ENCODE results near the gene NPPC.

- TF ChIP-seq, protein P1, sequence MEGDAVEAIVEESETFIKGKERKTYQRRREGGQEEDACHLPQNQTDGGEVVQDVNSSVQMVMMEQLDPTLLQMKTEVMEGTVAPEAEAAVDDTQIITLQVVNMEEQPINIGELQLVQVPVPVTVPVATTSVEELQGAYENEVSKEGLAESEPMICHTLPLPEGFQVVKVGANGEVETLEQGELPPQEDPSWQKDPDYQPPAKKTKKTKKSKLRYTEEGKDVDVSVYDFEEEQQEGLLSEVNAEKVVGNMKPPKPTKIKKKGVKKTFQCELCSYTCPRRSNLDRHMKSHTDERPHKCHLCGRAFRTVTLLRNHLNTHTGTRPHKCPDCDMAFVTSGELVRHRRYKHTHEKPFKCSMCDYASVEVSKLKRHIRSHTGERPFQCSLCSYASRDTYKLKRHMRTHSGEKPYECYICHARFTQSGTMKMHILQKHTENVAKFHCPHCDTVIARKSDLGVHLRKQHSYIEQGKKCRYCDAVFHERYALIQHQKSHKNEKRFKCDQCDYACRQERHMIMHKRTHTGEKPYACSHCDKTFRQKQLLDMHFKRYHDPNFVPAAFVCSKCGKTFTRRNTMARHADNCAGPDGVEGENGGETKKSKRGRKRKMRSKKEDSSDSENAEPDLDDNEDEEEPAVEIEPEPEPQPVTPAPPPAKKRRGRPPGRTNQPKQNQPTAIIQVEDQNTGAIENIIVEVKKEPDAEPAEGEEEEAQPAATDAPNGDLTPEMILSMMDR (tag by site-specific recombination; IDR thresholded peaks at IDR 0.05): peak; percentile 54; the same call in 1 of the 2 replicates
- no peak for TF ChIP-seq HOXC10 (CRISPR knock-in tag; IDR thresholded peaks at IDR 0.05)
- no peak for TF ChIP-seq REST (tag by site-specific recombination; IDR thresholded peaks at IDR 0.05)
- TF ChIP-seq ZNF549 (tag by site-specific recombination; IDR thresholded peaks at IDR 0.05): no peak
- TF ChIP-seq YY1 (tag by site-specific recombination; IDR thresholded peaks at IDR 0.05): no peak
- no peak for TF ChIP-seq ZNF23 (tag by site-specific recombination; IDR thresholded peaks at IDR 0.05; ENCODE audit: borderline replicate concordance)
- TF ChIP-seq ZNF473 (tag by site-specific recombination; IDR thresholded peaks at IDR 0.05): no peak
- TF ChIP-seq KLF8 (tag by site-specific recombination; IDR thresholded peaks at IDR 0.05): no peak
- TF ChIP-seq KLF9 (tag by site-specific recombination; IDR thresholded peaks at IDR 0.05; ENCODE audit: low read depth): no peak
- TF ChIP-seq ZNF24 (tag by site-specific recombination; IDR thresholded peaks at IDR 0.05): no peak
- TF ChIP-seq ZNF660 (tag by site-specific recombination; IDR thresholded peaks at IDR 0.05): no peak
- TF ChIP-seq, protein P2, sequence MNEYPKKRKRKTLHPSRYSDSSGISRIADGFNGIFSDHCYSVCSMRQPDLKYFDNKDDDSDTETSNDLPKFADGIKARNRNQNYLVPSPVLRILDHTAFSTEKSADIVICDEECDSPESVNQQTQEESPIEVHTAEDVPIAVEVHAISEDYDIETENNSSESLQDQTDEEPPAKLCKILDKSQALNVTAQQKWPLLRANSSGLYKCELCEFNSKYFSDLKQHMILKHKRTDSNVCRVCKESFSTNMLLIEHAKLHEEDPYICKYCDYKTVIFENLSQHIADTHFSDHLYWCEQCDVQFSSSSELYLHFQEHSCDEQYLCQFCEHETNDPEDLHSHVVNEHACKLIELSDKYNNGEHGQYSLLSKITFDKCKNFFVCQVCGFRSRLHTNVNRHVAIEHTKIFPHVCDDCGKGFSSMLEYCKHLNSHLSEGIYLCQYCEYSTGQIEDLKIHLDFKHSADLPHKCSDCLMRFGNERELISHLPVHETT (tag by site-specific recombination; IDR thresholded peaks at IDR 0.05): no peak
- TF ChIP-seq ZNF10 (tag by site-specific recombination; IDR thresholded peaks at IDR 0.05): no peak
- TF ChIP-seq ZNF391 (tag by site-specific recombination; IDR thresholded peaks at IDR 0.05; ENCODE audit: borderline replicate concordance, low read depth): no peak
These were observed 25.7 kb downstream of the NPPC start for GRCh38 chr2:231900486-231900942.

Data from HEK293 (cell line).